Esophagus mucosa (tissue), 1 donor: Measurements from ENCODE around the gene SEMA6B. TPM values are rescaled to one million over a fixed set of nuclear protein-coding genes. Genes with fewer than 3 reads are reported as not detected.

ENCODE experiments used
- ATAC-seq: fragments of 200-7000 bp; cut with Tn5 transposase; one replicate; pipeline ENCODE4 v1.9.1; 2020
- total RNA-seq: library from RNA; stranded (reverse); gene quantifications from one replicate; pipeline ENCODE4 v1.2.4, GENCODE V29; 2023
- donor health status: DM: yes; HTN: yes; CAD: no.

Gene SEMA6B
- total RNA-seq, 1 donor from 2014 or later = 2.0 TPM

DNA sequence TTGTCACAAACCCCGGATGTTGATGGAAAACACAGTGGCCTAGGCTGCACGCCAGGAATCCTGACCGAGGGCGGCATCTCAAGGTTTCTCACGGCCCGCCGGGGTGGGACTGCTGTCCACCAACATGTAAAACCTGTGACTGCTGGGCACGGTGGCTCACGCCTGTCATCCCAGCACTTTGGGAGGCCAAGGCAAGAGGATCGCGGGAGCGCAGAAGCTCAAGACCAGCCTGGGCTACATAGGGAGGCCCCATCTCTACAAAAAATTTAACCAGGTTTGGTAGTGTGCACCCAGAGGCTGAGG is 52.4 kb downstream of the SEMA6B start:
- no peak for ATAC-seq

DNA sequence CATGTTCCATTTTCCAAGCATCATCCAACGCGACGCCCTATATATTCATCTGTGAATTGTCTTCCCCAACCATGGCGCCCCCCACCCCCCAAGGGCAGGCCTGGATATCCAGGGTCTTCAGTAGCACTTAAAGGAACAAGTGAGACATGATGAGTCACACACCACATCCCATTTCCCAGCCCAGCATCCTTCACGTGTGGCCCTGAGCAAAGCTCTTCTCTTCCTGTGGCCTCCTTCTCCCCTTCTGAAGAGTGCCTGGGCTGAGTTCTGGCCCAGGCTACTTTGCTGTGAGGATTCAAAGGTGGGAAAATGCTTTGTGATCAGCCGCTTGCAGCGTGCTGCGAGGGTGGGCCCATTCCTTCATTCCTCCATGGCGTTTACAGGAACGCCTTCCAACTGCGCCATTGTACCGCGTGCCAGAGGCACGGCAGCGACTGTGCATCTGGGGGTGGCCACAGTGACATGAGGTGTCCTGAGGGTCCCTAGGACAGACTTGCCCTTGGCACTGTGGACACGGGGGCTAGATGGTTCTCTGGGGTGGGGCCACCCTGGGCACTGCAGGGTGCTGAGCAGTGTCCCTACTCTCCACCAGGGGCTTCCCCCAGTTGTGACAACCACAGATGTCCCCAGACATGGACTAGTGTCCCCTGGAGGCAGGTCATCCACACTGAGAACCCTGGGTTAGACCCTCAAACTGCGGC is 52.9 kb downstream of the SEMA6B start:
- no peak for ATAC-seq

DNA sequence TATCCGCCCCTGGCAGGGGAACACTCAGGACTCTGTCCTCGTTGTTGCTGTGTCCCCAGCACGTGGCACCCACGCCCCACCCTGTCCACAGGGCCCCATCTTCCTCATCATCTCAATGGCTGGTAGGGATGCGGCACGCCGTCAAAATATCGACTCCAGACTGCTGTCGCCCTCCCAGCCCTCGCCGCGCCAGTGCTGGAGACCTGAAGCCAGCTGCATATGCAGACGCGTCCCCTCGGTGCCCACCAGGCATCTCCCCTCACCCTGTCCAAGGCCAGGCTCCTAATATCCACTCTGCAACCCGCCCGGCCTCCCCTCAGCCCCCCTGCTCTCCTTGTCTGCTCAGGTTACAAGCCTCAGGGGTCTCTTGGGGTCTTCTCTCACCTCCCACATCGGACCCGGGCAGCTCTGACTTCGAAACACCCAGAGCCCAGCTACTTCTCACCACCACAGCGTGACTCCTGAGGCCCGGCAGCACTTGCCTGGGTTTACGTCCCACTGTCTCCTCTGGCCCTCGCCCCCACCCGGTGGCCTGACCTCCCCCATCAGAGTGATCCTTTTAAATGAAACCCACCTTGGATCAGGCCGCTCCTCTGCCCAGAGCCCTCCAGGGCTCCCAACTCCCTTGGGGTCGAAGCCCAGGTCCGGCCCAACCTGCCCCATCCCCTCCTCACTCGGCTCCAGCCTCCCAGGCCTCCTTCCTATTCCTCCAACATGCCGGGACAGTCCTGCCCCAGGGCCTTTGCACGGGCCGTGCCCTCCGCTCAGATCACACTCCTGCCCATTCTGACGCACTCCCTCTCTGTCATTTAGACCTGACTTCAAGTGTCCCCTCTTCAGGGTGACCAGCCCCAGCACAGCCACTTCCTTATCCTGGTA is 53.7 kb downstream of the SEMA6B start:
- no peak for ATAC-seq

DNA sequence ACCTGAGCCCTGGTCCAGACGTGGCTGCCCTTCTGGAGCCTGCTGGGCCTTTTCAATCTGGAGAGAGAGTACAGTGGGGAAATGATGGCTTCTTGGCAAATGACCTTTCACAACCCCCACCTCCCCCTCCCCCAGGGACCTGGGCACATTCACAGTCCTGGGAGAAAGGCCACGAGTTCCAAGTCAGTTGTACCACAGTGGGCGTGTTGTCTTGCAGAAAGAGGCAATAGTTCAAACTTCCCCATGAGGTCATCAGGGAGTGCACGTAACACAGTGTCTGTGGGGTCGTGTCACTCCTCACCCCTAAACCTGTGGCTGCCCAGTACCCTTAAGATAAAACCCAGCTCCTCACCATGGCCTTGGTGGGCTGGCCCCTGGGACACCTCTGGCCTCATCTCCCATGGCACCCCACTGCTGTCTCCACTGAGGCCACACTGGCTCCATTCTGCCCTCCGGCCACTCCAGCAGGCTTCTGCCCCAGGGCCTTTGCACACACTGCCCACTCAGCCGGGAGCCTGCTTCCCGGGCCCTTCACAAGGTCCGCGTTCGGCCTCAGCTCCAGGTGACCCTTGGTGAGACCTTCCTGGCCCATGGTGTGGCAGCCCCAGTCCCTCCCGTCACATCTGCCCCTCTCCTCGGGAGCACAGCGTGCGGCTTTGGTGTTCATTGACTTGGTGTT is 54.5 kb downstream of the SEMA6B start:
- no peak for ATAC-seq

DNA sequence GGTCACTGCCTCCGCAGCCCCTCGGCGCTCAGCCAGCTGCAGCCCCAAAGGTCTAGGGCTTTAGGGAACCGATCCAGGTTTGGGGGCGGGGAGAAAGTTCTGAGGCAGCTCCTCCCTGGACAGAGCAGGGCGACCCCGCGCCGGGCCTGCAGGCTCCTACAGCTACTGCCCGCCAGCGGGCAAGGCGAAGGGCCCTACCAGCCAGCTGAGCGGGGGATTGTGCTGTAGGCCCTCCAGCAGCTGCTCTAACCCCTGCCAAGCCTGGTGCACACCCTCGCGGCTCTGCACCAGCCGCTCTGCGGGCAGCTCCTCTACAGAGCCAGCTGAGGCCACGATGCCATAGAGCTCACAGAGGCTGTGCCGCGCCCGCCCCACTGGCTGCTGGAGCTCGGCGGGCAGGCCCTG is 55.2 kb downstream of the SEMA6B start:
- ATAC-seq = no peak

DNA sequence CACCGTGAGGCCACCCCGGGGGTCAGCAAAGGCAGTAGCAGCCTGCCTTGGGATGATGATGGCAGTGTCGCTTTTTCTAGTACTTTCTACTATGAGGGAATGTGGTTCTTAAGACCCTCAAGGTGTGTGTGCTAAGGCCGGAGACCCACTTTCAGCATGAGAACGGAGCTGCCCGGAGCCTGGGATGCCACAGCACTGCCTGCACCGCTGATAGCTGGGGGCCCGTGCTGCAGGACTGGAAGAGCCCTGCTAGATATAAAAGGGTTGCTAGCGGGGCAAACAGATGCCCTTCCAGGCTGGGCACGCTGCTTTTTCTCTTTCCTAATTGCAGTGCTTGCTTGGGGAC is 55.7 kb downstream of the SEMA6B start:
- no peak for ATAC-seq

DNA sequence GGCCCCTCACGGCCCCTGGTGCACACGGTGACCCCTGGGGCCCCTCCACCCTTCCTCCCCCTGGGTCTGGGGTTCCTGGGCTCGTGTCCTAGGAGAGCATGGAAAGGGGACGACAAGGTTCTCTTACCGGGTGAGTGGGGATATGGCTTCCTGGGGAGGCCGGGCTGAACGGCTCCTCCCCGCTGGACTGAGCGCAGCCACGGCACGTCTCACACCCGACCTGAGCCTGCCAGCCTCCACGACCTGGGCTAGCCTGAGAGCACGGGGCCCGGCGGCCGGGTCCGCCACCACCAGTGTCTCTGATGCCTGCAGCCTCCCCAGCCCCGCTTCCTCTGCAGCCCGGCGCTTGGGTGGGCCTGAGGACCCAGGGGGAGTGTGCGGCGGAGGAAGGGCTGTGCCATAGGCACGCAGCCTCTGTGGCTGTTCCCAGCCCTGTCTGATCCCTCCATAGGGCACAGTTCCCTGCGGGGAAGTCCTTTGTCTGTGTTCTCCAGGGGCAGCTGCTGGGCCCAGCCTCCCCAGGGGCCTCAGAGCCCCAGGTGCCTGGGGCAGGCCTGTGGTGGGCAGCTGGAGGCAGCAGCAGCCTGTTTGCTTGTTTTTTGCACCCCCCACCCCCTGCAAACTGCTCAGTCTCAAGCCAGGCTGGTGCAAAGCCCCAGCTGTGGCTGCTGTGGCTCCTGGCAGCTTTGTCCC is 56.2 kb downstream of the SEMA6B start:
- no peak for ATAC-seq

DNA sequence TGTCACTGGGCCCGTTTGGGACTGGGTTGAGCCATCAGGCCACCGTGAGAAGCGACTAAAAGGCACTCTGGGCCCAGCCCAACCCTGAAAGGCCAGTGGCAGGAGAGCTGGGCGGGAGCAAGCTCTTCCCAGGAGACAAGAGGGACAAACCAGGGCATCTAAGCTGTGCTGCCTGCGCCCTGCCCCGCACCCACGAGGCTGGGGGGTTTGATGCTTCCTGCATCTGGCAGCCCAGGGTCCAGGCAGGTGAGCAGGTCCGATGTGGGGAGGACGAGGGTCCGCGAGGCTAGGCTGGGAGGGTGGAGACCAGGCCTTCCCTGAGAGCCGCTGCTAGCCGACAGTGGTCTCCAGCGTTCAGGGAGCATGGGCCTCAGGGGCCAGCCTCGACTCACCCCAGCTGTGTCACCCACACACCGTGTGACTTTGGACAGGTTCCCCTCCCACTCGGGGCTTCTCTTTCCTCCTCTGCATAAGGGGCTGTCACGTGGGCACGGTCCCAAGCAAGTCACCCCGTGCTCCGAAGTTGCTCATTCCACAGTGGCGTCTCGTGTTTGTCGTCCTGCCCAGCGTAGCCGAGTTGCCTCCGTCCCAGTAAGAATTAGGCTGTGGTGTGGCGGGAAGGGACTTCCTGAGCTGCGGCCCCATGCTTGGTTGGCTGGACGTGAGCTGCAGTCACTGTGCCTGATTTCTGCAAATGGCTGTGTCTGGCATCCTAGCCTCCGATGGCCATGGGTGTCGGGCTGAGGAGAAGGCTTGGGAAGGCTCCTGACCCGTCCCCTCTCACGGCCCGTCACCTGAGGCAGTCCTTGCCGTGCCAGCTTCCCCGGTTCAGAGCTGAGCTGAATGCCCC is 57.0 kb downstream of the SEMA6B start:
- no peak for ATAC-seq

DNA sequence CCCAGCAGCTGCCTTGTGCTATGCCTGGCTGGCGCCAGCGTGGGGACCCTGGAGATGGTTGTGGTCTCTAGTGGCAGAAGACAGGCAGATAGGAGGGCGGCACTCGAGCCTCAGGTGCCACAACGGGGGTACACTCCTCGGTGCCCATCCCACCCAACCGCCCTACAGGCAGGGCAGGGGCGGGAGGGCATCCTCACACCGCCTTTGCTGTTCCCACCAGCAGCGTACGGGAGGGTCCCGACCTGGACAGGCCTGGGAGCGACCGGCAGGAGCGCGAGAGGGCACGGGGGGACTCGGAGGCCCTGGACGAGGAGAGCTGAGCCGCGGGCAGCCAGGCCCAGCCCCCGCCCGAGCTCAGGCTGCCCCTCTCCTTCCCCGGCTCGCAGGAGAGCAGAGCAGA is 57.8 kb downstream of the SEMA6B start:
- no peak for ATAC-seq

DNA sequence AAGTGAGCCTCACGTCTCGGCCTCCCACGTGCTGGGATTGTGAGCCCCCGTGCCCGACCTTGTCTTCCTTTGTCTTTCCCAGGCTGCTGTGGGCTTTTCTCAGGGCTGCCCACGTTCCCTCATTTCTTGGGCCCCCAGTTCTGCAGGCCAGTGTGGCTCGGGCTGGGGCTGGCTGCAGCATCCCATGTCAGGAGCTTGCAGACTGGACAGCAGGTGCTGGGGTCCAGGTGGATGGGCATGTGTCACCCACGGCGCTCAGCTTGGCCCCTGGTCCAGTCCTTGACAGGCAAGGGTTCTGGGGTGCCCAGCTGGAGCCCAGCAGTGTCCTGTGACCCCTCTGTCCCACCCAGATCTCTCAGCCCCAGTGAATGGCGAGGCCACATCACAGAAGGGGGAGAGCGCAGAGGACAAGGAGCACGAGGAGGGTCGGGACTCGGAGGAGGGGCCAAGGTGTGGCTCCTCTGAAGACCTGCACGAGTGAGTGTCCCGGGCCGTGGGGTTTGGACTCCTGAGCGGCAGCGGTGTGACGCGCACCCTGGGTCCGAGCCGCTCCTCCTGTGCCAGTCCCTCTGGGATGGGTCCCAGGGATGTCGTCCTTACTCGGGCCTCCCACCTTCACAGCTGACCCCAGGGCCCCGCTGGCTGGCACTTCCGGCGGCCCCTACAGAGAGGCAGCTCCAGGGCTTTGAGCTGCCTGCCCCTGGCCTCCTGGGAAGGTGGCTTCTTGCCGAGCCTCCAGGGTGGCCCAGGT is 58.5 kb downstream of the SEMA6B start:
- ATAC-seq = no peak

DNA sequence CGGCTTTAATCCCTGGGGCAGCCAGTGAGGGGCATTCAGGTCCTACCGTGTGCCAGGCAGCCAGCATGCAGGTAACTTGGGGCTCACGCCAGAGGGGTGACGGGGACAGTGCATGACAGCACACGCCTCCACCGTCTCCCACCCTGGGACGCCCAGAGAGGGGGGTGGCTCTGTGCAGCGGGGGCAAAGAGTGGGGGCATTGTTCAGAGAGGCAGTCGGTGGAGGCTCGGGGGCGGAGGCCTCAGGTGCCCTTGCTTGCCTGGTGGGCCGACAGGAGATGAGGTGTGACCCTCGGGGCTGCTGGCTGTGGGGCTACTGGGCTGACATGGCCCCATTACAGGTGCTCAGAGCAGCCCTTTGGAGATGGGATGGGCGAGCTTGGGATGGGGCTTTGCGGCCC is 59.6 kb downstream of the SEMA6B start:
- no peak for ATAC-seq

DNA sequence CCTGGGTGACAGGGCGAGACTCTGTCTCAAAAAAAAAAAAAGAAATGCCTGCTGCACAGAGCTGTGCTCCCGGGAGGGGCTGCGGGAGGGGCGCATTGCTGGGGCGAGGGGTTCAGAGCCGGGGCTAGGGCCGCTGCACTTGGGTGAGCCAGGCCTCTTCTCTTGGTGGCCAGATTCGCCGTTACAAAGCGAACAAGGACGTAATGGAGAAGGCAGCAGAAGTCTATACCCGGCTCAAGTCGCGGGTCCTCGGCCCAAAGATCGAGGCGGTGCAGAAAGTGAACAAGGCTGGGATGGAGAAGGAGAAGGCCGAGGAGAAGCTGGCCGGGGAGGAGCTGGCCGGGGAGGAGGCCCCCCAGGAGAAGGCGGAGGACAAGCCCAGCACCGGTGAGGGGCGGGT is 60.2 kb downstream of the SEMA6B start:
- ATAC-seq = no peak

DNA sequence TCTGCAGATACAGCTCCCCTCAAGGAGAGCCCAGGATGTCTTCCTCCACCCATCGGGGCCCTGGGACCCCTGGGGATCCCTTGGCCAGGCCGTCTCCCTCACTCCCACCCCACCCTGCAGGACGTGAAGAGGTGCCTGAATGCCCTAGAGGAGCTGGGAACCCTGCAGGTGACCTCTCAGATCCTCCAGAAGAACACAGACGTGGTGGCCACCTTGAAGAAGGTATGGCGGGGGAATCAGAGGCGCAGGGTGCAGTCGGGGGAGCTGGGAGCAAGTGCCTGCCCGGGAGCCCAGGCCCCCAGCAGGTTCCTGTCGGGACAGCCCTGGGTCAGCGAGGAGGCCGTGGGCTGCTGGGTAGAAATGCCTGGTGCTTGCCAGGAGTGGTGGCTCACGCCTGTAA is 60.8 kb downstream of the SEMA6B start:
- no peak for ATAC-seq

DNA sequence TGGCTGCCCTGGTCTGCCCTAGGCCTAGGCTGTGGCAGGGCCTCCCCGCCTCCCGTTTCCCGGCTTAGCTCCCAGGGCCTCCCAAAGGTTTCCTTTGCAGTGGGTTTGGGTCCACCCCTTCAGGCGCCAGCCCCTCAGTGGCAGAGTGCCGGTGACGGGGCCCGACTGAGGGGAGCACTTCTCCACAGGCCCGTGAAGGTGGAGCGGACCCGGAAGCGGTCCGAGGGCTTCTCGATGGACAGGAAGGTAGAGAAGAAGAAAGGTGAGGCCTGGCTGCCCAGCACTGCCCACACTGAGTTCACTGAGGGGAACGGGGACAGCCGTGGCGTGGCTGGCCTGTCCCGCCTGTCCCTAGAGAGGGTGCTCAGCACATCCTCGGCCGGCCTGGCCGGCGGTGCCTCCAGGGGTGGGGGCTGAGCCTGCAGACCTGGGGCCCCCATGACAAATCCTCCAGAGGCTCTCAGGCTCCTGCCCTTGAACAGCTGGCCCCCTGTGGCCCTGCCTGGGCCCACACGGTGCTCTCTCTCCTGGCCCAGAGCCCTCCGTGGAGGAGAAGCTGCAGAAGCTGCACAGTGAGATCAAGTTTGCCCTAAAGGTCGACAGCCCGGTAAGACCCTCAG is 61.6 kb downstream of the SEMA6B start:
- no peak for ATAC-seq

DNA sequence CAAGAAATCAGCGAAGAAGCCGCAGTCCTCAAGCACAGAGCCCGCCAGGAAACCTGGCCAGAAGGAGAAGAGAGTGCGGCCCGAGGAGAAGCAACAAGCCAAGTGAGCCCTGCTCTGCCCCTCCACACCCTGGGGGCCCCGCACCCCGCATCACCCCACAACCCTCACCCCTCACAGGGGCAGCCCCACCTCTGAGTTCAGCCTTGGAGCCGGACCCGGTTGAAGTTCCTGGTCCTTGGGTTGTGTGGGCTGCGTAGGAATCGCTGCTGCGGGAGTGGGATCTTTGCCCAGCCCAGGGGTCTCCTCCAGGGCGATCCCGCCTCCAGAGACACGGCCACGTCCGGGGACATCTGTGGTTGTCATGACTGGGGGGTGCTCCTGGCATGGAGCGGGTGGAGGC is 63.2 kb downstream of the SEMA6B start:
- ATAC-seq = no peak

DNA sequence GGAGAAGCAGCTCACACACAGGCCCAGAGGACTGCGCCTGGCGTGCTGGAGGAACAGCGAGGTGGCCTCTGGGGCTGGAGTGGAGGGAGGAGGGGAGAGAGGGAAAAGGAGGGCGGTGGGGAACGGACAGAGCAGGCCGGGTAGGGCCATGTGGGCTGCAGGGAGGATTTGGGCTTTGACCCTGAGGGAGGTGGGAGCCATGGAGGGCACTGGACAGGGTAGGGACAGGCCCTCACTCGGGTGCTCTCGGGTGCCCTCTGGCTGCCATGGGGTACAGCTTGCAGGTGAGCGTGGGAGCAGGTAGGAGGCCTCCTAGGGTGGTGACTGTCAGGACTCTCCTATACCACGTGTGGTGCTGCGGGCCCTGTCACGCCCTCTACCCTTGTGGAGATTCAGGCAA is 64.0 kb downstream of the SEMA6B start:
- peak; percentile 88 for ATAC-seq

DNA sequence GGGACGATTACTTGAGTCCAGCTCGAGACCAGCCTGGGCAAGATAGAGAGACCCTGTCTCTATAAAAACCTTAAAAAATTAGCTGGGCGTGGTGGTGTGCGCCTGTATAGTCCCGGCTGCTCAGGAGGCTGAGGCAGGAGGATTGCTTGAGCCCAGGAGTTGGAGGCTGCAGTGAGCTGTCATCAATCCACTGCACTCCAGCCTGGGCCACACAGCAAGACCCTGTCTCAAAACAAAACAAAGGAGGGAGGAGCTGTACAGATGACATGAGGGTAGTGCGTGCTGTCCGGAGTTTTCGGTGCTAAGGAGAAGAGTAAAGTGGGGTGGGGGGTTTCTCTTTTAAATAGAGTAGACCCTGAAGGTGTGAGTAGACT is 64.8 kb downstream of the SEMA6B start:
- ATAC-seq = no peak

DNA sequence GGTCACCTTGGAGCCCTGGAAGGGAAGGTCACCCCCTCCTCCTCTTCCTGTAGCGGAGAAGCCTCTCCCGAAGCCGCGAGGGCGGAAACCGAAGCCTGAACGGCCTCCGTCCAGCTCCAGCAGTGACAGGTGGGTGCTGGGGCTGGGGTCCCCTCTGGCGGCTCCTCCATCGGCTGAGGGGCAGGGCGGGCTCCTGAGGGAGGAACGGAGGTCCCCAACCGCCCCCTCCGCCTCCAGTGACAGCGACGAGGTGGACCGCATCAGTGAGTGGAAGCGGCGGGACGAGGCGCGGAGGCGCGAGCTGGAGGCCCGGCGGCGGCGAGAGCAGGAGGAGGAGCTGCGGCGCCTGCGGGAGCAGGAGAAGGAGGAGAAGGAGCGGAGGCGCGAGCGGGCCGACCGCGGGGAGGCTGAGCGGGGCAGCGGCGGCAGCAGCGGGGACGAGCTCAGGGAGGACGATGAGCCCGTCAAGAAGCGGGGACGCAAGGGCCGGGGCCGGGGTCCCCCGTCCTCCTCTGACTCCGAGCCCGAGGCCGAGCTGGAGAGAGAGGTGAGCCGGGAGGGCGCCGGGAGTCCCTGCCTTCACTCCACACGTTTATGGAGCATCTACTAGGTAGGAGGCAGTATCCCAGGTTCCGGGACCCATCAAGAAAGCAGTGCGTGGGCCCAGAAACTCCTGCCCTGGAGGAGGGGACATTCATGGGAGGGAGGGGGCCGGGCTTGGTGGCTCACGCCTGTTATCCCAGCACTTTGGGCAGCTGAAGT is 65.4 kb downstream of the SEMA6B start:
- no peak for ATAC-seq

DNA sequence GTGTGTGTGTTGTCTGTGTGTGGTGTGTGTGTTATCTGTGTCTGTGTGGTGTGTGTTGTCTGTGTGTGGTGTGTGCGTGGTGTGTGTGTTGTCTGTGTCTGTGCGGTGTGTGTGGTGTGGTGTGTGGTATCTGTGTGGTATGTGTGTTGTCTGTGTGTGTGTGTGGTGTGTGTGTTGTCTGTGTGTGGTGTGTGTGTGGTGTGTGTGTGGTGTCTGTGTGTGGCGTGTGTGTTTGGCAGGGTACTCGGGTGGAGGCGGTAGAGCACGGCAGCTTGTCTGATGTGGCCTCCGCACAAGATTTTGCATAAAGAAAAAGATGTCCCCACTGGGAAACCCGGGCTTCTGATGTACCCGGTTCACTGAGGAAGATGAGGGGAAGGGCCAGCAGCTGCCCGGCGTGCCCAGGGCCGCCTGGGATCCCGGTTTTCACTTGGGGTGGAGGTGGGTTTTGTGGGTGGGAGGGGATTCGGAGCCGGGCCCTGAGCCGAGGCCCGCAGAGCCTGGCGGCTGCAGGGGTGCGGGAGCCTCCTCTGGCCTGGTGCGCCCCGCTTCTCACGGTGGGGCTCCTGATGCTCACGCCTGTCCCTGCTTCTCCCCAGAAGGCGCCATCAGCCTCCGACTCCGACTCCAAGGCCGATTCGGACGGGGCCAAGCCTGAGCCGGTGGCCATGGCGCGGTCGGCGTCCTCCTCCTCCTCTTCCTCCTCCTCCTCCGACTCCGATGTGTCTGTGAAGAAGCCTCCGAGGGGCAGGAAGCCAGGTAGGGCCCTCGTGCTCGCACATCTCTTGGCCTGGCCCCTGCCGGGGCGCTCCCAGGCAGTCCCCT is 66.2 kb downstream of the SEMA6B start:
- ATAC-seq = no peak
